HG03045 (cell line): Measurements from ENCODE around the gene MT4.

Experiments
- ATAC-seq: cut with Tn5 transposase; IDR thresholded peaks from one replicate; pipeline ENCODE4 v1.9.1; 2021; ENCODE audit warnings: mild to moderate bottlenecking, moderate library complexity; ENCODE audit not compliant: unreplicated experiment

Gene MT4

GRCh38 chr16:56618138-56618537, 53.3 kb downstream of the MT4 start:
- ATAC-seq: no peak
